Smooth muscle cell of the brain vasculature (primary cell): ENCODE data around the gene CCDC18.
A peak's percentile ranks its signal among the peaks of the same experiment; 100 is the strongest.
"Not testable (repeated sequence)": the region's sequence is repeated elsewhere in the genome, so short reads cannot be mapped to it uniquely, and the experiment has no call there.

Experiments used
- DNase-seq: peaks from one replicate; pipeline ENCODE4 v3.0.0-alpha.2; 2012; ENCODE audit warnings: low read depth, low spot score

Gene CCDC18

DNA sequence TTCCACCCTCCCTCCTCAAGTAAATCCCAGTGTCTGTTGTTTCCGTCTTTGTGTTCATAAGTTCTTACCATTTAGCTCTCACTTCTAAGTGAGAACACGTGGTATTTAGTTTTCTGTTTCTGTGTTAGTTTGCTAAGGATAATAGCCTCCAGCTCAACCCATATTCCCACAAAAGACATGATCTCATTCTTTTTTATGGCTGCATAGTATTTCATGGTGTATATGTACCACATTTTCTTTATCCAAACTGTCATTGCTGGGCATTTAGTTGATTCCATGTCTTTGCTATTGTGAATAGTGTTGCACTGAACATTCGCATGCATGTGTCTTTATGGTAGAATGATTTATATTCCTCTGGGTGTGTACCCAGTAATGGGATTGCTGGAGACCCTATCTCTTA is 5.9 kb upstream of the CCDC18 start:
- not testable (repeated sequence) for DNase-seq

- no peak for DNase-seq
Measured at GRCh38 chr1:93177991-93178390, 2.5 kb upstream of the CCDC18 start.

GRCh38 chr1:93178418-93178817 is 2.1 kb upstream of the CCDC18 start:
- DNase-seq, result no peak

DNA sequence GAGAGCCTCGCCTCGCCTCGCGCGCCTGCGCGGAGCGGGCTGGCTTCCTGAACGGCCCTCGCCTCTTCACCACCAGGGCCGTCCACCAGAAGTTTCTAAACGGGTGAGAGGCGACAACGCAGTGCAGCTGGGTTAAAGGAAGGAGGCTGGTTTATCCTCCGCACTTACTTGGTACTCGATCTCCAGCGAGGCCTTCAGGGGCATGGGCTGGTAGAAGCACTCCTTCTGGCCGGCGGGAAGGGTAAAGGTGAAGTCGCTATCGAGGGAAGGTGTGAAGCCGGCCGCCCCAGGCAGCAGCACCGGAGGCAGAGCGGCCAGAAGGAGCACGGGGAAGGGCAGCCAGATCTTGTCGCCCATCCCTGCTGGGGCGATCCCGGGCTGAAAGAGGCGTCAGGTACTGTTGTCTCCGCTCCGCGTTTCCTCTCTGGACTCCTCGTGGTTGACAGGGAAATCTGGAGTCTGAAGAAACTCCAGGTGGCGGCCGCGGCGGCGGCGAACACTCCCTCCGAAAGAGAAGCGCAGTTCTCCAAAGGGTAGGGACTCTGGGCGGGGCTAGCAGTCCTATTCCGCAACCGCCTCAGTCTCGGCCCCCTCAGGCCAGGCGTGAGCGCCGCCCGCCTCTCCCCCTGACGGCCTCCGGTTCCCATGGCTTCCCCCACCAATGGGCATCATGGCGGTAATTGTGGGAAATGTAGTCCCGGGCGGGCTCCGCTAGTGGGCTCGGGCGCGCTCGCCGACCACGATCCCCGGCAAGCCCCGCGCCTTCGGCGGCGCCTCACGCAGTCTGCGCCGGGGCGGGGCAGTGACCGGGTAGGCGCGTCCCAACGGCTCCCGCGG is 420 bp upstream of the CCDC18 start, which contains the start of gene TMED5:
TSS of gene TMED5 (minus strand) at position 528 of the 837 bp plus-strand sequence. CDS start at position 357, 171 bp downstream.
- peak; percentile 97 for DNase-seq

DNA sequence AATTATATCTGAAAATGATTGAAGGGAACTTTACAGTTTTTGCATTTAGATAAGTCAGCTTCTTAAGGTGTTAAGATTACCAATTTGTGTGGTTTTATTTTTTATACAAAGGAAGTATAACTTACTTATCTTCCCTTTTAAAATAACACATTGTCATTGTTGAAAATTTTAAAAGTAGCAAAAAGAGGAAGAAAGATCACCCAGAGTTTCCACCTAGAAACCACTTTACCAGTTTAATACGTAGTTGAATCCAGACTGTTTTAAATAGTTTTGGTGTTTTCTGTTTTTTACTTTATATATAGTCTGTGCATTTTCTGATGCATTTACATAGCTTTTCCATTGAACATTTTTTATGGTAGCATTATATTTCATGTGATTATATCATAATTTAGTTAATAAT is 6.1 kb downstream of the CCDC18 start:
- DNase-seq, result no peak

- no peak for DNase-seq
Measured at GRCh38 chr1:93190432-93190831, 9.9 kb downstream of the CCDC18 start.

DNA sequence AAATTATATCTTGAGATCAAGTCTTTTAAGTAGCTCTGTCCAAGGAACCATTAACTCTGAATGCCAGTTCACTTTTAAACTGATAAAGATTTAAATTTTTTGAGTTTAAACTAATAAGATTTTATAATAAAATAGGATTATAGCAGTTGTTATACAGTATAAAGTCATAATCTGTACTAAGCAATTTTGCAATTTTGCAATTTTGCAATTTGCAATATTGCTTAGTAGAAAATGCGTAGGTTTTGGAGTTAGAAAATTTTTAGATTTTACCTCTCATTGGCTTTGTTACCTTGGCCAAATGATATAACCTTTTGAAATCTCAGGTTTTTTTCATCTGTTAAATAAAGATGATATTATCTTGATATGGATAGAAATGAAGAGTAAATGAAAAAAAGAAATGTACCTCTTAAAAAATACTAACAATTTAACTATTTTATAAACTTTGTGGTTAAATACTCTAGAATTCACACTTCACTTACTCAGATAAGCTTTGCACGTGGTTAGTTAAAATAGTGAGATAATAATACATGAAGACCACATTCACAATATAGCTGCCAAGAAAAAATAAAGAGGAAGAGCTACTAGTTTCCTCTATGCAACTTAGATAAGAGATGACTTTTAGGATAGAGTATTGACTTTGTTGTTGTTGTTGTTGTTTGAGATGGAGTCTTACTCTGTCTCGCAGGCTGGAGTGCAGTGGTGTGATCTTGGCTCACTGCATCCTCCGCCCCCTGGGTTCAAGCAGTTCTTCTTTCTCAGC is 13.9 kb downstream of the CCDC18 start:
- DNase-seq, result no peak

DNA sequence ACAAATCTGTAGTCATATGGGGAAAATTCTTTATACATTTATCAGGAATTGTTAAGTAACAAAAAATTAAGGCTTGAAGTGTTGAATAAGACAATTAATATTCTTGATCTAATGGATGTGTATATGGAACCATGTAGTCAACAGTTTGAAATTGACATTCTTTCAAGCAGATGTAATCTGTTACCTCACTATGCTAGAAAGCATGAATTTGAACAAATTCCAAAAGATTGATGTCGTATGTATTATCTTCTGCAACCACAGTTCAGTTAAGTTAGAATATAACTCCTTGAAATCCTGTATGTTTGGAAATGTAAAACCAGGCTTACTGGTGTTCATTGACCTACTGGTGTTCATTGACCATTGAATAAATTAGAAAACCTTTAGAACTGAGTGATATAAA is 16.1 kb downstream of the CCDC18 start:
- DNase-seq, result no peak

GRCh38 chr1:93199150-93199549 is 18.6 kb downstream of the CCDC18 start:
- no peak for DNase-seq

GRCh38 chr1:93200086-93200620 is 19.6 kb downstream of the CCDC18 start:
- DNase-seq, result no peak

GRCh38 chr1:93200714-93201113 is 20.2 kb downstream of the CCDC18 start:
- DNase-seq, result no peak

DNA sequence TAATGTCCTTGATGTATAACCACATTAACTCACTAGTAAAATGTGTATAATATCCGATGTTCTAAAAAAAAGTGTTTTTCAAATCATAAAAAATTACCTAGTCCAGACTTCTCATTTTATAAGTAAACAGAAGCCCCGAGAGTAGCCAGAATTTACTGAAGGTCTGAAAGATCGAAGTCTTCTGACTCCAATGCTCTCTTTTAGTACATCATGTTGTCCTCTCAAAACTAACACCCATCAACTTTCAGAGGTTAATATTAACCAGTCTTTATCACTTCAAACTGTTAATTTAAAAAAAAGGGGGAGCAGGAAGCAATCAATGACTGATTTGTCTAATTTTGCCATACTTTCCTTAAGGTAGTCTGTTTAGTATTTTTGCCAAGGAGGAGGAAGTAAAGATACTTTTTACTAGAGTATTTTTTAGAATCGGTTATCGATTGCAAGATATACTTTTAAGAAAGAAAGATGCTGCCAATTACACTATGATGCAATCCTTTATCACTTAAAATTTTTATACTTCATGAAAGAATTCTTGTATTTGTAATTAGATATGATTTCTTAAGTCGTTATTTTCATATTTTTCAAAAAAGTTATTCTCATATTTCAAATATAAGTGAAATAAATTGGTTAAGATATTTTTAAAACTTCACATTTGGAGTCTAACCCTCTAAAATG is 25.5 kb downstream of the CCDC18 start:
- no peak for DNase-seq

- DNase-seq, result no peak
Measured at GRCh38 chr1:93206567-93206954, 26.0 kb downstream of the CCDC18 start.

DNA sequence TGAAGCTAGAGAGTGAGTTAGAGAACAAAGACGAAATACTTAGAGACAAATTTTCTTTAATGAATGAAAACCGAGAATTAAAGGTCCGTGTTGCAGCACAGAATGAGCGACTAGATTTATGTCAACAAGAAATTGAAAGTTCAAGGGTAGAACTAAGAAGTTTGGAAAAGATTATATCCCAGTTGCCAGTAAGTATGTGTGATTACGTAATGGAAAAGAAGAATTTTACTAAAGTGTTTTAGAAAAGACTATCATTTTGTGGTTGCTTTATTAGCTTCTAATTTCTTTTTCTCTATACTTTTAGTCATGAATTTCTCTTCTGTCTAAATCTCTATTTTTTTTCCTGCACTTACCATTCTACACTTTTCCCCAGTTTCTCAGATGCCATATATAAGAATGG is 26.7 kb downstream of the CCDC18 start:
- DNase-seq, result no peak

GRCh38 chr1:93215322-93215721 is 34.8 kb downstream of the CCDC18 start:
- DNase-seq, result no peak

DNA sequence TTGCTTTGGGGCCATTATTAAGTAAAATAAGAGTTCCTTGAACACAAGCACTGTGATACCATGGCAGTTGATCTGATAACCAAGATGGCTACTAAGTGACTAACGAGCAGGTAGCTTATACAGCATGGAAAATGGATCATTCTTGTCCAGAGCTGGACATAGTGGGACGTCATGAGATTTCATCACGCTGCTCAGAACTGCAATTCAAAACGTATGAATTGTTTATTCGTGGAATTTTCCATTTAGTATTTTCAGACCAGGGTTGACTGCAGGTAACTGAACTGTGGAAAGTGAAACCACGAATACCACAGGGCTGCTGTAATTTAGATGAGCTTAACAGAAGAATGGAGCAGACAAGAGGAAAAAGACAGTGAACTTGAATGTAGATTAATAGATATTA is 38.9 kb downstream of the CCDC18 start:
- DNase-seq, result no peak

- DNase-seq, result not testable (repeated sequence)
Measured at GRCh38 chr1:93220716-93221115, 40.2 kb downstream of the CCDC18 start.

GRCh38 chr1:93221913-93222312 is 41.4 kb downstream of the CCDC18 start:
- no peak for DNase-seq

- DNase-seq, result no peak
Measured at GRCh38 chr1:93223023-93223675, 42.6 kb downstream of the CCDC18 start.

- no peak for DNase-seq
Measured at GRCh38 chr1:93235261-93235660, 54.7 kb downstream of the CCDC18 start.

GRCh38 chr1:93237021-93237420 is 56.5 kb downstream of the CCDC18 start:
- no peak for DNase-seq

- no peak for DNase-seq
Measured at GRCh38 chr1:93238425-93238824, 57.9 kb downstream of the CCDC18 start.
